ENCODE measurements around the gene LKAAEAR1. TPM values are rescaled to one million over a fixed set of nuclear protein-coding genes. Genes with fewer than 3 reads are reported as not detected.

LKAAEAR1 gene
- polyA plus RNA-seq, 1 experiment: not detected

- H3K27ac ChIP-seq (ENCODE audit: low read depth, low read length): no peak overlapping the region
- CTCF ChIA-PET: interaction anchor here (1.2 to 1.3 kb wide), 2 partner anchors 14 to 30 kb away, joined by 3 to 4 read pairs; no protein-coding TSS in a partner anchor
- H3K27me3 ChIP-seq (ENCODE audit: control insufficient read depth, insufficient read depth, low read length): peaks cover 42% of the 10 kb centered on the region
- TF ChIP-seq CTCF (IDR thresholded peaks at IDR 0.05; ENCODE audit: low read depth, low read length): no peak
- H3K4me3 ChIP-seq (ENCODE audit: low read depth, low read length): no peak overlapping the region
- POLR2A ChIA-PET: no interaction called here
- H3K9me3 ChIP-seq (ENCODE audit: control insufficient read depth, insufficient read depth, low read length): no peaks in the 10 kb centered on the region; the same call in 1 of the 2 replicates
- no peak for DNase-seq (ENCODE audit: low read depth, low spot score)
These were observed 31.0 kb downstream of the LKAAEAR1 start for GRCh38 chr20:64052987-64053840.

GRCh38 chr20:64052326-64052722 is 31.9 kb downstream of the LKAAEAR1 start:
- no peaks in the 10 kb centered on the region; the same call in 1 of the 2 replicates for H3K9me3 ChIP-seq (ENCODE audit: control insufficient read depth, insufficient read depth, low read length)
- DNase-seq (ENCODE audit: low read depth, low spot score): no peak
- H3K27ac ChIP-seq (ENCODE audit: low read depth, low read length): no peak overlapping the region
- CTCF ChIA-PET: interaction anchor here (1.3 kb wide), 1 partner anchor 31 kb away, joined by 3 read pairs; no protein-coding TSS in a partner anchor
- H3K4me3 ChIP-seq (ENCODE audit: low read depth, low read length): no peak overlapping the region
- peaks cover 48% of the 10 kb centered on the region for H3K27me3 ChIP-seq (ENCODE audit: control insufficient read depth, insufficient read depth, low read length)
- POLR2A ChIA-PET: interaction anchor here (0.6 kb wide), 2 partner anchors 72 to 424 kb away, joined by 4 to 7 read pairs; no protein-coding TSS in a partner anchor
- no peak for TF ChIP-seq CTCF (IDR thresholded peaks at IDR 0.05; ENCODE audit: low read depth, low read length)

GRCh38 chr20:64051561-64052325 is 32.5 kb downstream of the LKAAEAR1 start:
- DNase-seq (ENCODE audit: low read depth, low spot score): no peak
- no peak for TF ChIP-seq CTCF (IDR thresholded peaks at IDR 0.05; ENCODE audit: low read depth, low read length)
- ChIA-PET CTCF (interaction anchor here (1.3 kb wide), 1 partner anchor 32 kb away, joined by 3 read pairs; no protein-coding TSS in a partner anchor), POLR2A (interaction anchor here (0.6 kb wide), 2 partner anchors 73 to 424 kb away, joined by 4 to 7 read pairs; no protein-coding TSS in a partner anchor)
- Histone ChIP-seq H3K9me3 (ENCODE audit: control insufficient read depth, insufficient read depth, low read length) (no peaks in the 10 kb centered on the region; the same call in 1 of the 2 replicates), H3K27ac (ENCODE audit: low read depth, low read length) (no peak overlapping the region), H3K4me3 (ENCODE audit: low read depth, low read length) (no peak overlapping the region), H3K27me3 (ENCODE audit: control insufficient read depth, insufficient read depth, low read length) (peaks cover 50% of the 10 kb centered on the region)

GRCh38 chr20:64051033-64051452 is 33.2 kb downstream of the LKAAEAR1 start:
- POLR2A ChIA-PET: interaction anchor here (1.4 kb wide), 1 partner anchor 12 kb away, joined by 5 read pairs; the partner anchor contains the start of gene TCEA2
- no peak overlapping the region for H3K4me3 ChIP-seq (ENCODE audit: low read depth, low read length)
- CTCF ChIA-PET: interaction anchor here (1.1 kb wide), 1 partner anchor 12 kb away, joined by 3 read pairs; no protein-coding TSS in a partner anchor
- peaks cover 52% of the 10 kb centered on the region for H3K27me3 ChIP-seq (ENCODE audit: control insufficient read depth, insufficient read depth, low read length)
- H3K9me3 ChIP-seq (ENCODE audit: control insufficient read depth, insufficient read depth, low read length): no peaks in the 10 kb centered on the region; the same call in 1 of the 2 replicates
- TF ChIP-seq CTCF (IDR thresholded peaks at IDR 0.05; ENCODE audit: low read depth, low read length): no peak
- DNase-seq (ENCODE audit: low read depth, low spot score): no peak
- no peak overlapping the region for H3K27ac ChIP-seq (ENCODE audit: low read depth, low read length)
